AG04450 (cell line): ENCODE results near the gene FAM163A. TPM values are rescaled to one million over a fixed set of nuclear protein-coding genes. Genes with fewer than 3 reads are reported as not detected.
"Not testable (repeated sequence)": the region's sequence is repeated elsewhere in the genome, so short reads cannot be mapped to it uniquely, and the experiment has no call there.

Experiments used
- CTCF ChIA-PET: fragments of 300-600, 350-600 bp; formaldehyde crosslinking; extraction: SDS; loops from one replicate; lab custom pipeline; 2022; ENCODE audit warnings: antibody characterized with exemption, inconsistent platforms; lab: Charles Lee
- POLR2A ChIA-PET: fragments of 350-600 bp; formaldehyde crosslinking; extraction: SDS; loops from one replicate; lab custom pipeline; 2021; ENCODE audit warnings: antibody characterized with exemption, inconsistent platforms; lab: Yijun Ruan, JAX
- DNase-seq: peaks from one replicate; pipeline ENCODE4 v3.0.0-alpha.2; 2011; ENCODE audit warnings: low read depth, low spot score
- H3K27ac ChIP-seq: one replicate; pipeline ENCODE4 v1.5.1; 2012; ENCODE audit warnings: low read depth, low read length, control low read depth
- H3K27me3 ChIP-seq: one replicate; pipeline ENCODE4 v1.6.0; 2012; ENCODE audit warnings: low read length; ENCODE audit not compliant: control insufficient read depth, insufficient read depth
- H3K4me3 ChIP-seq: 2 replicates; pipeline ENCODE4 v1.5.1; 2011; ENCODE audit warnings: mild to moderate bottlenecking, low read depth, low read length, control low read depth
- H3K9me3 ChIP-seq: 2 replicates; pipeline ENCODE4 v1.5.1; 2012; ENCODE audit warnings: low read length; ENCODE audit not compliant: control insufficient read depth, insufficient read depth
- CTCF ChIP-seq: IDR thresholded peaks from 2 replicates; pipeline ENCODE4 v1.5.1; 2011; ENCODE audit warnings: low read depth, low read length, control low read depth, inconsistent platforms
- polyA plus RNA-seq: library from polyadenylated mRNA; depleted of rRNA; stranded (reverse); fragments of >200 nt; gene quantifications from 2 replicates; pipeline ENCODE4 v1.2.3, GENCODE V29; 2011

FAM163A gene
- polyA plus RNA-seq, 1 experiment, result not detected

GRCh38 chr1:179831225-179831624 lies 88.1 kb downstream of the FAM163A start:
- no peak overlapping the region for H3K27ac ChIP-seq
- H3K9me3 ChIP-seq, result no peaks in the 10 kb centered on the region
- no peak overlapping the region for H3K4me3 ChIP-seq
- H3K27me3 ChIP-seq, result peaks cover 12% of the 10 kb centered on the region
- ChIA-PET POLR2A (interaction anchor here (0.7 kb wide), 1 partner anchor 9 kb away, joined by 4 read pairs; no protein-coding TSS in a partner anchor), CTCF (interaction anchor here (0.9 to 1.0 kb wide), 2 partner anchors 16 to 17 kb away, joined by 3 to 5 read pairs; no protein-coding TSS in a partner anchor)
- TF ChIP-seq CTCF, result no peak
- DNase-seq, result no peak

- Histone ChIP-seq H3K27me3 (peaks cover 12% of the 10 kb centered on the region), H3K27ac (no peak overlapping the region), H3K9me3 (peaks cover 4% of the 10 kb centered on the region), H3K4me3 (no peak overlapping the region)
- DNase-seq, result no peak
- POLR2A ChIA-PET, result interaction anchor here (0.7 kb wide), 1 partner anchor 10 kb away, joined by 4 read pairs; no protein-coding TSS in a partner anchor
- no peak for TF ChIP-seq CTCF
- CTCF ChIA-PET, result interaction anchor here (0.9 to 2.5 kb wide), 3 partner anchors 17 to 22 kb away, joined by 3 to 14 read pairs (median 4); no protein-coding TSS in a partner anchor
Observed at GRCh38 chr1:179831852-179832699, 89.0 kb downstream of the FAM163A start.

GRCh38 chr1:179836686-179837445 lies 93.8 kb downstream of the FAM163A start:
- CTCF ChIA-PET, result interaction anchor here (1.9 to 5.5 kb wide), 3 partner anchors 22 to 130 kb away, joined by 18 to 64 read pairs (median 33); no protein-coding TSS in a partner anchor
- DNase-seq, H3K4me3 ChIP-seq, H3K27ac ChIP-seq, POLR2A ChIA-PET, H3K9me3 ChIP-seq, H3K27me3 ChIP-seq: not testable (repeated sequence)

- CTCF ChIA-PET, result interaction anchor here (0.5 to 5.5 kb wide), 4 partner anchors 25 to 1102 kb away, joined by 3 to 64 read pairs (median 20); no protein-coding TSS in a partner anchor
- TF ChIP-seq CTCF, result no peak
- Histone ChIP-seq H3K4me3 (no peak overlapping the region), H3K9me3 (peaks cover 6% of the 10 kb centered on the region), H3K27me3 (no peaks in the 10 kb centered on the region), H3K27ac (no peak overlapping the region)
- POLR2A ChIA-PET, result no interaction called here
- DNase-seq, result no peak
Observed at GRCh38 chr1:179840107-179840506, 97.0 kb downstream of the FAM163A start.

- POLR2A ChIA-PET, result no interaction called here
- CTCF ChIA-PET, result interaction anchor here (0.7 kb wide), 1 partner anchor 39 kb away, joined by 3 read pairs; no protein-coding TSS in a partner anchor
- no peak overlapping the region for H3K27ac ChIP-seq
- DNase-seq, result no peak
- no peak overlapping the region for H3K4me3 ChIP-seq
- H3K9me3 ChIP-seq, result no peaks in the 10 kb centered on the region
- no peak for TF ChIP-seq CTCF
- H3K27me3 ChIP-seq, result no peaks in the 10 kb centered on the region
Observed at GRCh38 chr1:179848233-179848632, 105.1 kb downstream of the FAM163A start.
